A673 (cell line): ENCODE data around the gene ACER1. TPM values are rescaled to one million over a fixed set of nuclear protein-coding genes. Genes with fewer than 3 reads are reported as not detected.

Experiments
- BruUV-seq: library from RNA; stranded (reverse); fragments of 400-500 nt; replicated peaks from 2 replicates; lab custom pipeline; 2021; lab: Mats Ljungman, UMichigan
- CTCF ChIA-PET: fragments of 300-600 bp; sonication (Branson Sonifier 250); formaldehyde crosslinking; loops from one replicate; lab custom pipeline; 2022; ENCODE audit warnings: antibody characterized with exemption; lab: Charles Lee
- POLR2A ChIA-PET: fragments of 300-600 bp; sonication (Branson Sonifier 250); formaldehyde crosslinking; loops from one replicate; lab custom pipeline; 2022; ENCODE audit warnings: antibody characterized with exemption; ENCODE audit not compliant: low non-redundant PET; lab: Charles Lee
- DNase-seq: peaks from one replicate; pipeline ENCODE4 v3.0.0-alpha.2; 2015; ENCODE audit warnings: low spot score
- H3K27ac ChIP-seq: fragments of 200-600 bp; sonication (generic); 2 replicates; pipeline ENCODE4 v1.5.1; 2016; ENCODE audit warnings: mixed run types, low read depth, mild to moderate bottlenecking, mixed read lengths, antibody characterized with exemption, low read length; ENCODE audit not compliant: poor library complexity, severe bottlenecking
- H3K27me3 ChIP-seq: fragments of 200-600 bp; sonication (generic); replicated peaks from 2 replicates; pipeline ENCODE4 v1.6.1; 2017; ENCODE audit warnings: mixed run types, low read depth, mild to moderate bottlenecking, mixed read lengths, antibody characterized with exemption, low read length; ENCODE audit not compliant: insufficient read depth, poor library complexity
- H3K36me3 ChIP-seq: fragments of 200-600 bp; sonication (generic); 2 replicates; pipeline ENCODE4 v1.6.1; 2016; ENCODE audit warnings: mixed run types, mild to moderate bottlenecking, mixed read lengths, antibody characterized with exemption, low read length; ENCODE audit not compliant: insufficient read depth, poor library complexity, severe bottlenecking
- H3K4me1 ChIP-seq: fragments of 200-600 bp; sonication (generic); 2 replicates; pipeline ENCODE4 v1.6.1; 2017; ENCODE audit warnings: mixed run types, mild to moderate bottlenecking, mixed read lengths, antibody characterized with exemption, low read length; ENCODE audit not compliant: insufficient read depth, poor library complexity, severe bottlenecking
- H3K4me3 ChIP-seq: fragments of 200-600 bp; sonication (generic); 2 replicates; pipeline ENCODE4 v1.5.1; 2016; ENCODE audit warnings: low read depth, mixed run types, mild to moderate bottlenecking, mixed read lengths, low read length; ENCODE audit not compliant: poor library complexity, severe bottlenecking
- H3K9me3 ChIP-seq: fragments of 200-600 bp; sonication (generic); 2 replicates; pipeline ENCODE4 v1.6.1; 2016; ENCODE audit warnings: mixed run types, low read depth, mild to moderate bottlenecking, mixed read lengths, antibody characterized with exemption, low read length; ENCODE audit not compliant: poor library complexity, severe bottlenecking
- EZH2 ChIP-seq: fragments of 200-600 bp; sonication (generic); IDR thresholded peaks from 2 replicates; pipeline ENCODE4 v1.6.1; 2017; ENCODE audit warnings: borderline replicate concordance, low read depth, mild to moderate bottlenecking, mixed read lengths, antibody characterized with exemption, low read length; ENCODE audit not compliant: poor library complexity, severe bottlenecking
- intact Hi-C: fragments of 100-400 bp; cut with micrococcal nuclease; formaldehyde crosslinking; loops from one replicate; pipeline ENCODE4 v1.10.0; 2022; ENCODE audit not compliant: unreplicated experiment
- total RNA-seq: library from RNA; stranded (reverse); gene quantifications from 2 replicates; pipeline ENCODE4 v1.2.3, GENCODE V29; 2021
- TF ChIP-seq, protein P1 (sequence below): fragments of 300-800, 200-600 bp; sonication (generic); conservative IDR thresholded peaks from 2 replicates; pipeline ENCODE4 v1.5.1; 2017; ENCODE audit warnings: low read depth, mild to moderate bottlenecking, antibody characterized with exemption, low read length, moderate library complexity, mixed read lengths

The ACER1 gene
- total RNA-seq, 1 experiment from 2014 or later: not detected

DNA sequence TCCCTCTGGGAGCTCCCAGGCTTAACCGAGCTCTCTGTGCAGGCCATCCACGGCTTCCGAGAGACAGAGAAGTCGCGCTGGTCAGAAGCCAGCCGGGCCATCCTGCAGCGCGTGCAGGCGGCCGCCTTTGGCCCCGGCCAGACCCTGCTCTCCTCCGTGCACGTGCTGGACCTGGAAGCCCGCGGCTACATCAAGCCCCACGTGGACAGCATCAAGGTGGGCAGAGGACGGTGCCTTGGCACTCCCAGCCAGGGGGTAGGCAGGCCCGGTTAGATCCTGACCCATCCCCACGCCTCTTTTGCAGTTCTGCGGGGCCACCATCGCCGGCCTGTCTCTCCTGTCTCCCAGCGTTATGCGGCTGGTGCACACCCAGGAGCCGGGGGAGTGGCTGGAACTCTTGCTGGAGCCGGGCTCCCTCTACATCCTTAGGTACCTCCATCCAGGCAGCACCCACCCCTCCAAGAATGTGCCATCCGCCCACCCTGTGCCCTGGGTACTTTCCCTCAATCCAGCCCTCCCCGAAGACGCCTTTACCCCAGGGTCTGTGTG is 40.8 kb upstream of the ACER1 start:
- BruUV-seq: no TSS peak
- no peak for TF ChIP-seq EZH2
- TF ChIP-seq, protein P1, sequence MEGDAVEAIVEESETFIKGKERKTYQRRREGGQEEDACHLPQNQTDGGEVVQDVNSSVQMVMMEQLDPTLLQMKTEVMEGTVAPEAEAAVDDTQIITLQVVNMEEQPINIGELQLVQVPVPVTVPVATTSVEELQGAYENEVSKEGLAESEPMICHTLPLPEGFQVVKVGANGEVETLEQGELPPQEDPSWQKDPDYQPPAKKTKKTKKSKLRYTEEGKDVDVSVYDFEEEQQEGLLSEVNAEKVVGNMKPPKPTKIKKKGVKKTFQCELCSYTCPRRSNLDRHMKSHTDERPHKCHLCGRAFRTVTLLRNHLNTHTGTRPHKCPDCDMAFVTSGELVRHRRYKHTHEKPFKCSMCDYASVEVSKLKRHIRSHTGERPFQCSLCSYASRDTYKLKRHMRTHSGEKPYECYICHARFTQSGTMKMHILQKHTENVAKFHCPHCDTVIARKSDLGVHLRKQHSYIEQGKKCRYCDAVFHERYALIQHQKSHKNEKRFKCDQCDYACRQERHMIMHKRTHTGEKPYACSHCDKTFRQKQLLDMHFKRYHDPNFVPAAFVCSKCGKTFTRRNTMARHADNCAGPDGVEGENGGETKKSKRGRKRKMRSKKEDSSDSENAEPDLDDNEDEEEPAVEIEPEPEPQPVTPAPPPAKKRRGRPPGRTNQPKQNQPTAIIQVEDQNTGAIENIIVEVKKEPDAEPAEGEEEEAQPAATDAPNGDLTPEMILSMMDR: no peak
- POLR2A ChIA-PET: no interaction called here
- H3K4me3 ChIP-seq: peak overlapping the region; percentile 34
- H3K27me3 ChIP-seq: no peaks in the 10 kb centered on the region
- intact Hi-C loops: loop anchor here (5.0 kb wide), 1 partner anchor 48 kb away; the partner anchor contains the start of gene KHSRP
- DNase-seq: no peak
- no peaks in the 10 kb centered on the region for H3K9me3 ChIP-seq
- peaks cover 3% of the 10 kb centered on the region for H3K36me3 ChIP-seq
- peaks cover 12% of the 10 kb centered on the region for H3K4me1 ChIP-seq
- peak overlapping the region; percentile 62 for H3K27ac ChIP-seq
- CTCF ChIA-PET: no interaction called here

DNA sequence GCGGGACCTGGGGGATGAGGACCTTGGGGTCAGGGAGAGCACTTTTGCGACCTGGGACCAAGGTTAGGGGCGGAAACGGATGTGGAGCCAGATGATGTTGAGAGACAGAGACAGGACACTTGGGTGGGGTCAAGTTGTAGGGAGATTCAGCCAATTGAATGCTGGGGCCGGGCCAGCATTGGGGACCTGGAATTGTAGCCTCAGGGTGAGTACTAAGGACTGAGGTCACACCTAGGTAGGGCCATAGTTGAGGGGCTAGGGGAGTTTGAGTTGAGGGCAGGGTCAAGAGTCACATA is 40.3 kb upstream of the ACER1 start:
- DNase-seq: no peak
- Histone ChIP-seq H3K36me3 (peaks cover 3% of the 10 kb centered on the region), H3K4me1 (peaks cover 12% of the 10 kb centered on the region), H3K4me3 (peak overlapping the region; percentile 34), H3K9me3 (no peaks in the 10 kb centered on the region), H3K27me3 (no peaks in the 10 kb centered on the region), H3K27ac (peak overlapping the region; percentile 62)
- intact Hi-C loops: loop anchor here (5.0 kb wide), 1 partner anchor 49 kb away; the partner anchor contains the start of gene KHSRP
- CTCF ChIA-PET: no interaction called here
- BruUV-seq: no TSS peak
- TF ChIP-seq EZH2: no peak
- POLR2A ChIA-PET: no interaction called here

DNA sequence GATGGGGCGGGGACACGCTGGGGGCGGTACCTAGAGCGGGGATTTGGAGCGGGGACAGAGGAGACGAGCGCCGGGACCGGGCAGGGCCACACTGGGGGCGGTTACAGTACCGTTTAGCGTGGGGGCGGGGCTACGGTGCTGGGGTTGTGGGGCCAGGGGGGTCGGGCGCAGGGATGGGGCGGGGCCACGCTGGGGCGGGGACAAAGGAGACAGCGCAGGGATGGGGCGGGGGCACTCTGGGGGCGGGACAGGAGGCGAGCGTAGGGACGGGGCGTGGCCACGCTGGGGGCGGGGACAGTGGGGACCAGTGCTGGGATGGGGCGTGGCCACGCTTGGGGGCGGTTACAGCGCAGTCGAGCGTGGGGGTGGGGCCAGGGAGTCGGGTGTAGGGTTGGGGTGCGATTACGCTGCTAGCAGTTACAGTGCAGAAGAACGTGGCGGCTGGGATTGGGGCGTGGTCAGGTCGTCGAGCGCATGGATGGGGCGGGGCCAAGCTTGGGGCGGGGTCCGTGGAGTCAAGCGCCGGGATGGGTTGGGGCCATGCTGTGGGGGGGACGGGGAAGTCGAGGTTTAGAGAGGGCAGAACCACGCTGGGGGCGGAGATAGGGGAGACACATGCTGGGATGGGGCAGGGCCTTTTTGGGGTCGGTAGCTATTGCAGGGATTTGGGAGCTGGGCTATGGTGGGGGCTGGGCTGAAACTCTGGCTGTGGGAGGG is 39.8 kb upstream of the ACER1 start:
- H3K4me1 ChIP-seq: peaks cover 12% of the 10 kb centered on the region
- H3K4me3 ChIP-seq: peak overlapping the region; percentile 91
- BruUV-seq: no TSS peak
- ChIA-PET CTCF (interaction anchor here (0.5 kb wide), 1 partner anchor 1065 kb away, joined by 4 read pairs; no protein-coding TSS in a partner anchor), POLR2A (interaction anchor here (0.8 kb wide), 1 partner anchor 12 kb away, joined by 11 read pairs; the partner anchor contains the start of gene CLPP)
- DNase-seq: peak; percentile 99
- H3K27me3 ChIP-seq: no peaks in the 10 kb centered on the region
- H3K36me3 ChIP-seq: peaks cover 8% of the 10 kb centered on the region
- no peaks in the 10 kb centered on the region for H3K9me3 ChIP-seq
- intact Hi-C loops: loop anchor here (5.0 kb wide), 1 partner anchor 49 kb away; the partner anchor contains the start of gene KHSRP
- TF ChIP-seq EZH2: no peak
- TF ChIP-seq, protein P1: no peak
- H3K27ac ChIP-seq: peak overlapping the region; percentile 99
